ENCODE results near the gene CD48. TPM values are rescaled to one million over a fixed set of nuclear protein-coding genes. Genes with fewer than 3 reads are reported as not detected.

CD48 gene
- total RNA-seq, 2 donors from 2014 or later: 4.9 to 9.2 TPM

DNA sequence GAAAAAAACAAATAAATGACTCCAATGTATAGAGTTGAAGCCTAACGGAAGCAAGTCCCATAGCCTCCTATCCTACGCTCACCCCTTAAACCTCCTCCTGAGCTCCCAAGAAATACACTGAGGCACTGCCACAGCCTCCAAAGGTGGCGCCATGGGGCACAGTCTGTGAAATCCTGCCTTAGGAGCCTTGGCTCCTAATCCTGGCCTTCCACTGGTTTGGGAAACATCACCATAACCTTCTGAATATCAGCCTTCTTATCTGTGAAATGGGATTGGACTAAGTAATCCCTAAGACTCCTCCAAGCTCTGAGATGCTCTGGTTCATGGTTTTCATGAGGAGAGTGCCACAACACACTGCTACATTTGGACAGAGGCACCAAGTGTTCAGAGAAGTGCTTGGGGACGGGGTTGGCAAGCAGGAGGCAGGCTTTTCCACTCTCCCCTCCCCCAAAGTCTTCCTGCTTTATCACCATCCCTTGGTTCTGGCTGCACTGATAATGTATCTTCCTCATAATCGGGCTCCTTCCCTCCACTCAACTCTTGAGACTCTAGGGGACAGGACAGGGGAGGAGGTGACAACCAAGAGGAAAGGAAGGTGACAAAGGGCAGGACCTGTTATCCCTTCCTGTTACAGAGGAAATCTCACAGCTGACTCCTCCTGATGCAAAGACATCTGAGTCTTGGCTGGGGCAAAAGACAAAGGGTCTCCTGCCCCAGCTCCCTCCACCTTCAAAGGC is 30.2 kb upstream of the CD48 start:
- TF ChIP-seq, protein P1, sequence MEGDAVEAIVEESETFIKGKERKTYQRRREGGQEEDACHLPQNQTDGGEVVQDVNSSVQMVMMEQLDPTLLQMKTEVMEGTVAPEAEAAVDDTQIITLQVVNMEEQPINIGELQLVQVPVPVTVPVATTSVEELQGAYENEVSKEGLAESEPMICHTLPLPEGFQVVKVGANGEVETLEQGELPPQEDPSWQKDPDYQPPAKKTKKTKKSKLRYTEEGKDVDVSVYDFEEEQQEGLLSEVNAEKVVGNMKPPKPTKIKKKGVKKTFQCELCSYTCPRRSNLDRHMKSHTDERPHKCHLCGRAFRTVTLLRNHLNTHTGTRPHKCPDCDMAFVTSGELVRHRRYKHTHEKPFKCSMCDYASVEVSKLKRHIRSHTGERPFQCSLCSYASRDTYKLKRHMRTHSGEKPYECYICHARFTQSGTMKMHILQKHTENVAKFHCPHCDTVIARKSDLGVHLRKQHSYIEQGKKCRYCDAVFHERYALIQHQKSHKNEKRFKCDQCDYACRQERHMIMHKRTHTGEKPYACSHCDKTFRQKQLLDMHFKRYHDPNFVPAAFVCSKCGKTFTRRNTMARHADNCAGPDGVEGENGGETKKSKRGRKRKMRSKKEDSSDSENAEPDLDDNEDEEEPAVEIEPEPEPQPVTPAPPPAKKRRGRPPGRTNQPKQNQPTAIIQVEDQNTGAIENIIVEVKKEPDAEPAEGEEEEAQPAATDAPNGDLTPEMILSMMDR (IDR thresholded peaks at IDR 0.05): no peak
- Histone ChIP-seq H3K9me3 (no peaks in the 10 kb centered on the region), H3K27me3 (no peaks in the 10 kb centered on the region), H3K4me1 (no peaks in the 10 kb centered on the region), H3K27ac (peak overlapping the region; percentile 36), H3K4me3 (no peak overlapping the region), H3K36me3 (no peaks in the 10 kb centered on the region), H3K9ac (ENCODE audit: low read depth in 2 of 2, low read length in 2 of 2) (peak overlapping the region in 1 of 2 donors; percentile 4)
- intact Hi-C loops (cut with DNase I): no loop called here
- DNase-seq: no peak

DNA sequence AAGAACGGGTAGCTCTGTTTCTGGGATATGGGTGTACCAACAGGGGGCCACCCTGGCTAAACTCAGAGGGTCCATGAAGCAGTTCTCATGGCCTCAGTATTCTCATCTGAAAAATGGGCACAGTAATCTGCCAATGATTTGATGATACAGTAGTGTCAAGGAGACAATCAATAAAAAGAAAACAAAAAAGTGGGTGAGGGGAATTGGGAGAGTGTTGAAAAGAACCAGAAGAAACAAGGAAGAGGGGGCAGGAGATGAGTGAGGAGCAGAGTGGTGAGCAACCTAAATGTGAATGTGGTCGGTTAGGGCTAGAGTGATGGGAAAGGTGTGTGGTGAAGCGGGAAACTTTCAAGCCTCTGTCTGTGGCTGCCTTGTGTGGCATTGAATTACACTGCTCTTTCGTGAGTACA is 29.5 kb upstream of the CD48 start:
- no peaks in the 10 kb centered on the region for H3K4me1 ChIP-seq
- intact Hi-C loops (cut with DNase I): no loop called here
- no peak overlapping the region for H3K27ac ChIP-seq
- H3K4me3 ChIP-seq: no peak overlapping the region
- H3K9ac ChIP-seq (ENCODE audit: low read depth in 2 of 2, low read length in 2 of 2): no peak overlapping the region
- H3K36me3 ChIP-seq: no peaks in the 10 kb centered on the region
- no peaks in the 10 kb centered on the region for H3K27me3 ChIP-seq
- no peak for DNase-seq
- TF ChIP-seq, protein P1 (IDR thresholded peaks at IDR 0.05): no peak
- H3K9me3 ChIP-seq: no peaks in the 10 kb centered on the region

GRCh38 chr1:160740133-160740688 is 28.6 kb upstream of the CD48 start:
- Histone ChIP-seq H3K4me3 (peak overlapping the region; percentile 5), H3K27me3 (no peaks in the 10 kb centered on the region), H3K36me3 (no peaks in the 10 kb centered on the region), H3K9me3 (no peaks in the 10 kb centered on the region), H3K27ac (no peak overlapping the region), H3K4me1 (no peaks in the 10 kb centered on the region), H3K9ac (ENCODE audit: low read depth in 2 of 2, low read length in 2 of 2) (no peak overlapping the region)
- TF ChIP-seq, protein P1 (IDR thresholded peaks at IDR 0.05): no peak
- intact Hi-C loops (cut with DNase I): no loop called here
- no peak for DNase-seq

DNA sequence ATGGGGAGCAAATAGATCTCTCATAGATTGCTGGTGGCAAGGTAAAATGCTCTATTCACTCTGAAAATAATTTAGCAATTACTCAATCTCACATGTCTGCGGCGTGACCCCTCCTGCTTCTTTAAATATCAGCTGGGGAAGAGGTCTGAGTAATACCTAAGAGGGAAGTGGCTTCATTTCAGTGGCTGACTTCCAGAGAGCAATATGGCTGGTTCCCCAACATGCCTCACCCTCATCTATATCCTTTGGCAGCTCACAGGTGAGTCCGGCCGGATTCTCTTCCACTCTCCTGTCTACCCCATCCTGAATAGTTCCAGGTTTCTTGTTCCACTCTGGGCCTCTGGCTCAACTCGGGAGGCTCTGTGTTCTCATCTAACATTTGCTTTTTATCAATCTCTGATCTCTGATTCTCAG is 27.5 kb upstream of the CD48 start, which contains the start of gene SLAMF7:
TSS of gene SLAMF7 (plus strand) at position 150 of the 414 bp plus-strand sequence. CDS start at position 205, 55 bp downstream.
- Histone ChIP-seq H3K4me3 (peak within 1 kb of the TSS; percentile 5), H3K9ac (ENCODE audit: low read depth in 2 of 2, low read length in 2 of 2) (peak within 1 kb of the TSS in 1 of 2 donors; percentile 26)
- TF ChIP-seq, protein P1 (IDR thresholded peaks at IDR 0.05): no peak

DNA sequence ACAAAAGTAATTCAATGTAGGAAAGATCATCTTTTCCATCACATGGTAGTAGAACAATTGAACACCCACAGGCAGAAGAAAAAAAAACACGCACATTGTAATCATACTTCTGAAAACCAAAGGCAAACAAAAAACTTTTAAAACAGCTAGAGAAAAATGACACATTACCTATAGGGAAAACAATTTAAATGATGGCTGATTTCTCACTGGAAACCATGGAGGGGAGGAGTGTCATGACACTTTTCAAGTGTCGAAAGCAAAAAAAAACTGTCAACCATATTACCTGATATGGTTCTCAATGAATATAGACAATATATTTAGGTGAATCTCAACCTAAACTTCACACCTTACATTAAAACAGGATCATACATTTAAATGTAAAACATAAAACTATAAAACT is 26.6 kb upstream of the CD48 start:
- Histone ChIP-seq H3K36me3 (no peaks in the 10 kb centered on the region), H3K4me1 (no peaks in the 10 kb centered on the region), H3K9me3 (no peaks in the 10 kb centered on the region), H3K27me3 (no peaks in the 10 kb centered on the region), H3K4me3 (no peak overlapping the region), H3K27ac (no peak overlapping the region), H3K9ac (ENCODE audit: low read depth in 2 of 2, low read length in 2 of 2) (no peak overlapping the region)
- intact Hi-C loops (cut with DNase I): no loop called here
- TF ChIP-seq, protein P1 (IDR thresholded peaks at IDR 0.05): no peak
- no peak for DNase-seq

More for the DNA sequence above, 27.5 kb upstream of the CD48 start, which contains the start of gene SLAMF7:
- DNase-seq: no peak
- no peak within 1 kb of the TSS for H3K27ac ChIP-seq
- intact Hi-C loops (cut with DNase I): no loop called here
- no peaks in the 10 kb centered on the region for H3K36me3 ChIP-seq
- H3K4me1 ChIP-seq: no peaks in the 10 kb centered on the region
- H3K27me3 ChIP-seq: no peaks in the 10 kb centered on the region
- H3K9me3 ChIP-seq: no peaks in the 10 kb centered on the region

Measured in colonic mucosa (tissue), 4 donors.